GM18873 (cell line): Measurements from ENCODE around the gene RNF212B.
"Not testable (repeated sequence)": the region's sequence is repeated elsewhere in the genome, so short reads cannot be mapped to it uniquely, and the experiment has no call there.

Source experiments
- ATAC-seq: cut with Tn5 transposase; IDR thresholded peaks from one replicate; pipeline ENCODE4 v1.9.1; 2021; ENCODE audit warnings: mild to moderate bottlenecking, moderate library complexity, moderate number of reproducible peaks; ENCODE audit not compliant: unreplicated experiment, low FRiP score

RNF212B gene

GRCh38 chr14:23241061-23241715 lies 3.5 kb downstream of the RNF212B start:
- ATAC-seq: not testable (repeated sequence)

GRCh38 chr14:23242076-23242475 lies 4.3 kb downstream of the RNF212B start:
- no peak for ATAC-seq

- no peak for ATAC-seq
Measured at GRCh38 chr14:23243066-23243465, 5.3 kb downstream of the RNF212B start.

- no peak for ATAC-seq
Measured at GRCh38 chr14:23245282-23245681, 7.5 kb downstream of the RNF212B start.

GRCh38 chr14:23248601-23249000 lies 10.9 kb downstream of the RNF212B start:
- ATAC-seq: no peak

- no peak for ATAC-seq
Measured at GRCh38 chr14:23249824-23250223, 12.1 kb downstream of the RNF212B start.

- no peak for ATAC-seq
Measured at GRCh38 chr14:23252006-23252405, 14.3 kb downstream of the RNF212B start.

- no peak for ATAC-seq
Measured at GRCh38 chr14:23252420-23253333, 14.9 kb downstream of the RNF212B start.

- no peak for ATAC-seq
Measured at GRCh38 chr14:23258256-23258655, 20.5 kb downstream of the RNF212B start.

GRCh38 chr14:23259426-23259825 lies 21.7 kb downstream of the RNF212B start:
- no peak for ATAC-seq

GRCh38 chr14:23260849-23261248 lies 23.1 kb downstream of the RNF212B start:
- ATAC-seq: not testable (repeated sequence)

- no peak for ATAC-seq
Measured at GRCh38 chr14:23269193-23269592, 31.5 kb downstream of the RNF212B start.

- ATAC-seq: no peak
Measured at GRCh38 chr14:23275412-23275811, 37.7 kb downstream of the RNF212B start.

- no peak for ATAC-seq
Measured at GRCh38 chr14:23277189-23277588, 39.5 kb downstream of the RNF212B start.

GRCh38 chr14:23277928-23278327 lies 40.2 kb downstream of the RNF212B start:
- ATAC-seq: not testable (repeated sequence)

GRCh38 chr14:23281247-23281646 lies 43.5 kb downstream of the RNF212B start:
- no peak for ATAC-seq

GRCh38 chr14:23284654-23285529 lies 47.2 kb downstream of the RNF212B start:
- ATAC-seq: no peak

GRCh38 chr14:23285530-23286019 lies 47.8 kb downstream of the RNF212B start:
- peak; percentile 8 for ATAC-seq

GRCh38 chr14:23286020-23286901 lies 48.5 kb downstream of the RNF212B start, which contains the start of gene HOMEZ:
Gene HOMEZ, minus strand, starts transcription at chr14:23286132. Its CDS starts 180 bp downstream, at chr14:23285952.
- peak; percentile 98 for ATAC-seq
